ENCODE data around the gene MFSD11.

- TF ChIP-seq BHLHE40 (IDR thresholded peaks at IDR 0.05; ENCODE audit: low read depth, low read length) (no peak), MYC (IDR thresholded peaks at IDR 0.05; ENCODE audit: borderline replicate concordance, low read length) (no peak), POLR2A (IDR thresholded peaks at IDR 0.05; ENCODE audit: low read length) (no peak), MAFK (IDR thresholded peaks at IDR 0.05; ENCODE audit: partially characterized antibody) (no peak), HOXB13 (CRISPR knock-in tag; IDR thresholded peaks at IDR 0.05; ENCODE audit: low read depth) (no peak), RCOR1 (IDR thresholded peaks at IDR 0.05; ENCODE audit: low read depth, low read length) (no peak), NR3C1 (IDR thresholded peaks at IDR 0.05) (no peak), ZFP36 (IDR thresholded peaks at IDR 0.05; ENCODE audit: borderline replicate concordance, partially characterized antibody) (no peak)
- TF ChIP-seq, protein P1, sequence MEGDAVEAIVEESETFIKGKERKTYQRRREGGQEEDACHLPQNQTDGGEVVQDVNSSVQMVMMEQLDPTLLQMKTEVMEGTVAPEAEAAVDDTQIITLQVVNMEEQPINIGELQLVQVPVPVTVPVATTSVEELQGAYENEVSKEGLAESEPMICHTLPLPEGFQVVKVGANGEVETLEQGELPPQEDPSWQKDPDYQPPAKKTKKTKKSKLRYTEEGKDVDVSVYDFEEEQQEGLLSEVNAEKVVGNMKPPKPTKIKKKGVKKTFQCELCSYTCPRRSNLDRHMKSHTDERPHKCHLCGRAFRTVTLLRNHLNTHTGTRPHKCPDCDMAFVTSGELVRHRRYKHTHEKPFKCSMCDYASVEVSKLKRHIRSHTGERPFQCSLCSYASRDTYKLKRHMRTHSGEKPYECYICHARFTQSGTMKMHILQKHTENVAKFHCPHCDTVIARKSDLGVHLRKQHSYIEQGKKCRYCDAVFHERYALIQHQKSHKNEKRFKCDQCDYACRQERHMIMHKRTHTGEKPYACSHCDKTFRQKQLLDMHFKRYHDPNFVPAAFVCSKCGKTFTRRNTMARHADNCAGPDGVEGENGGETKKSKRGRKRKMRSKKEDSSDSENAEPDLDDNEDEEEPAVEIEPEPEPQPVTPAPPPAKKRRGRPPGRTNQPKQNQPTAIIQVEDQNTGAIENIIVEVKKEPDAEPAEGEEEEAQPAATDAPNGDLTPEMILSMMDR (IDR thresholded peaks at IDR 0.05): no peak
- TF ChIP-seq, protein P2, sequence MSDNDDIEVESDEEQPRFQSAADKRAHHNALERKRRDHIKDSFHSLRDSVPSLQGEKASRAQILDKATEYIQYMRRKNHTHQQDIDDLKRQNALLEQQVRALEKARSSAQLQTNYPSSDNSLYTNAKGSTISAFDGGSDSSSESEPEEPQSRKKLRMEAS (IDR thresholded peaks at IDR 0.05): no peak
- TF ChIP-seq, protein P3, sequence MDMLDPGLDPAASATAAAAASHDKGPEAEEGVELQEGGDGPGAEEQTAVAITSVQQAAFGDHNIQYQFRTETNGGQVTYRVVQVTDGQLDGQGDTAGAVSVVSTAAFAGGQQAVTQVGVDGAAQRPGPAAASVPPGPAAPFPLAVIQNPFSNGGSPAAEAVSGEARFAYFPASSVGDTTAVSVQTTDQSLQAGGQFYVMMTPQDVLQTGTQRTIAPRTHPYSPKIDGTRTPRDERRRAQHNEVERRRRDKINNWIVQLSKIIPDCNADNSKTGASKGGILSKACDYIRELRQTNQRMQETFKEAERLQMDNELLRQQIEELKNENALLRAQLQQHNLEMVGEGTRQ (IDR thresholded peaks at IDR 0.05): no peak
Observed at GRCh38 chr17:76753061-76753961, 15.4 kb downstream of the MFSD11 start.
